ENCODE data around the gene GAD2.
"Not testable (repeated sequence)": the region's sequence is repeated elsewhere in the genome, so short reads cannot be mapped to it uniquely, and the experiment has no call there.

Gene GAD2

GRCh38 chr10:26335574-26336093, 119.1 kb downstream of the GAD2 start:
- H3K36me3 ChIP-seq (ENCODE audit: control insufficient read depth, insufficient read depth, low read length), result no peaks in the 10 kb centered on the region
- no peak overlapping the region for H3K4me3 ChIP-seq (ENCODE audit: insufficient read depth, low read depth, low read length)
- no peaks in the 10 kb centered on the region for H3K27me3 ChIP-seq (ENCODE audit: control insufficient read depth, insufficient read depth, low read length, poor library complexity, severe bottlenecking)
- no peaks in the 10 kb centered on the region for H3K4me1 ChIP-seq (ENCODE audit: control insufficient read depth, insufficient read depth, low read length)
- no peaks in the 10 kb centered on the region for H3K9me3 ChIP-seq (ENCODE audit: control insufficient read depth, low read length)
- no peak overlapping the region for H3K27ac ChIP-seq (ENCODE audit: insufficient read depth, low read depth, low read length, poor library complexity, severe bottlenecking)
- WGBS, 2 experiments, result 93 to 95% methylated on average over 6 of the region's 6 CpGs

GRCh38 chr10:26336979-26337378, 120.4 kb downstream of the GAD2 start:
- 88 to 91% methylated on average over 1 to 2 of the region's 2 CpGs for WGBS, 2 experiments
- peaks cover 5% of the 10 kb centered on the region for H3K27me3 ChIP-seq (ENCODE audit: control insufficient read depth, insufficient read depth, low read length, poor library complexity, severe bottlenecking)

GRCh38 chr10:26341701-26342100, 125.1 kb downstream of the GAD2 start:
- H3K36me3 ChIP-seq (ENCODE audit: control insufficient read depth, insufficient read depth, low read length), result no peaks in the 10 kb centered on the region
- no peaks in the 10 kb centered on the region for H3K9me3 ChIP-seq (ENCODE audit: control insufficient read depth, low read length)
- H3K4me3 ChIP-seq (ENCODE audit: insufficient read depth, low read depth, low read length), result no peak overlapping the region
- H3K4me1 ChIP-seq (ENCODE audit: control insufficient read depth, insufficient read depth, low read length), result no peaks in the 10 kb centered on the region
- H3K27me3 ChIP-seq (ENCODE audit: control insufficient read depth, insufficient read depth, low read length, poor library complexity, severe bottlenecking), result peaks cover 5% of the 10 kb centered on the region
- H3K27ac ChIP-seq (ENCODE audit: insufficient read depth, low read depth, low read length, poor library complexity, severe bottlenecking), result no peak overlapping the region

More at GRCh38 chr10:26336979-26337378, 120.4 kb downstream of the GAD2 start:
- Histone ChIP-seq H3K4me1 (ENCODE audit: control insufficient read depth, insufficient read depth, low read length) (no peaks in the 10 kb centered on the region), H3K9me3 (ENCODE audit: control insufficient read depth, low read length) (no peaks in the 10 kb centered on the region), H3K36me3 (ENCODE audit: control insufficient read depth, insufficient read depth, low read length) (no peaks in the 10 kb centered on the region), H3K27ac (ENCODE audit: insufficient read depth, low read depth, low read length, poor library complexity, severe bottlenecking) (no peak overlapping the region), H3K4me3 (ENCODE audit: insufficient read depth, low read depth, low read length) (no peak overlapping the region)

GRCh38 chr10:26348821-26349417, 132.3 kb downstream of the GAD2 start:
- 93 to 95% methylated on average over 9 of the region's 9 CpGs for WGBS, 2 experiments
- H3K36me3 ChIP-seq (ENCODE audit: control insufficient read depth, insufficient read depth, low read length); H3K4me3 ChIP-seq (ENCODE audit: insufficient read depth, low read depth, low read length); H3K27ac ChIP-seq (ENCODE audit: insufficient read depth, low read depth, low read length, poor library complexity, severe bottlenecking); H3K4me1 ChIP-seq (ENCODE audit: control insufficient read depth, insufficient read depth, low read length); H3K27me3 ChIP-seq (ENCODE audit: control insufficient read depth, insufficient read depth, low read length, poor library complexity, severe bottlenecking); H3K9me3 ChIP-seq (ENCODE audit: control insufficient read depth, low read length): not testable (repeated sequence)
